OCI-LY7 (cell line): ENCODE results near the gene TPRA1. TPM values are rescaled to one million over a fixed set of nuclear protein-coding genes. Genes with fewer than 3 reads are reported as not detected.

Source experiments
- BruUV-seq: library from RNA; stranded (reverse); fragments of 400-500 nt; replicated peaks from 2 replicates; lab custom pipeline; 2021; lab: Mats Ljungman, UMichigan
- CTCF ChIA-PET: fragments of 300-600 bp; sonication (Branson Sonifier 250); formaldehyde crosslinking; loops from one replicate; lab custom pipeline; 2022; ENCODE audit warnings: antibody characterized with exemption; ENCODE audit not compliant: unreplicated experiment; lab: Charles Lee
- POLR2A ChIA-PET: fragments of 300-600 bp; sonication (Branson Sonifier 250); formaldehyde crosslinking; loops from one replicate; lab custom pipeline; 2022; ENCODE audit warnings: antibody characterized with exemption; lab: Charles Lee
- DNase-seq: peaks from one replicate; pipeline ENCODE4 v3.0.0-alpha.2; 2015; ENCODE audit warnings: low spot score
- H2AFZ ChIP-seq: fragments of 200-600 bp; sonication (generic), shearing (Covaris generic); 2 replicates; pipeline ENCODE4 v1.6.1; 2014; ENCODE audit warnings: mild to moderate bottlenecking, antibody characterized with exemption, low read length, moderate library complexity
- H3K27ac ChIP-seq: fragments of 200-600 bp; sonication (generic); 2 replicates; pipeline ENCODE4 v1.5.1; 2014; ENCODE audit warnings: mixed run types, low read depth, mild to moderate bottlenecking, moderate library complexity, low read length, inconsistent platforms; ENCODE audit not compliant: poor library complexity, severe bottlenecking
- H3K36me3 ChIP-seq: fragments of 200-600 bp; sonication (generic); 2 replicates; pipeline ENCODE4 v1.6.1; 2014; ENCODE audit warnings: mild to moderate bottlenecking, antibody characterized with exemption, low read length, moderate library complexity, mixed read lengths; ENCODE audit not compliant: insufficient read depth
- H3K4me1 ChIP-seq: fragments of 200-600 bp; sonication (generic); 2 replicates; pipeline ENCODE4 v1.5.1; 2014; ENCODE audit warnings: mild to moderate bottlenecking, low read length; ENCODE audit not compliant: insufficient read depth, poor library complexity, severe bottlenecking
- H3K4me2 ChIP-seq: fragments of 200-600 bp; sonication (generic); 2 replicates; pipeline ENCODE4 v1.6.1; 2014; ENCODE audit warnings: mild to moderate bottlenecking, low read length
- H3K4me3 ChIP-seq: fragments of 200-600 bp; sonication (generic); 2 replicates; pipeline ENCODE4 v1.5.1; 2014; ENCODE audit warnings: mild to moderate bottlenecking, low read depth, low read length; ENCODE audit not compliant: poor library complexity, severe bottlenecking
- H3K79me2 ChIP-seq: fragments of 200-600 bp; sonication (generic); 2 replicates; pipeline ENCODE4 v1.6.1; 2016; ENCODE audit warnings: low read depth, mild to moderate bottlenecking, low read length, moderate library complexity, mixed read lengths; ENCODE audit not compliant: insufficient read depth
- H3K9me2 ChIP-seq: fragments of 200-600 bp; sonication (generic); 2 replicates; pipeline ENCODE4 v1.6.1; 2016; ENCODE audit warnings: mild to moderate bottlenecking, low read length, mixed read lengths; ENCODE audit not compliant: insufficient read depth
- H3K9me3 ChIP-seq: fragments of 200-600 bp; sonication (generic); 2 replicates; pipeline ENCODE4 v1.6.1; 2014; ENCODE audit warnings: mild to moderate bottlenecking, mixed run types, low read length, mixed read lengths
- H4K20me1 ChIP-seq: fragments of 200-600 bp; sonication (generic); 2 replicates; pipeline ENCODE4 v1.6.1; 2014; ENCODE audit warnings: mild to moderate bottlenecking, antibody characterized with exemption, low read length, moderate library complexity, mixed read lengths; ENCODE audit not compliant: insufficient read depth
- EZH2phosphoT487 ChIP-seq: fragments of 200-600 bp; sonication (generic); IDR thresholded peaks from 2 replicates; pipeline ENCODE4 v1.6.1; 2018; ENCODE audit warnings: low read depth, borderline replicate concordance, mild to moderate bottlenecking, mixed run types, antibody characterized with exemption, low read length, moderate library complexity, mixed read lengths
- intact Hi-C: fragments of 100-400 bp; cut with micrococcal nuclease; formaldehyde crosslinking; loops from one replicate; pipeline ENCODE4 v1.10.0; 2022; ENCODE audit not compliant: unreplicated experiment
- total RNA-seq, 2 experiments: library from RNA; depleted of rRNA in 1 of 2; stranded (reverse); fragments of >200 nt in 1 of 2; shearing (Covaris generic) in 1 of 2; gene quantifications; 2 replicates each; pipeline ENCODE4 v1.2.3, GENCODE V29; 2014 to 2022
- TF ChIP-seq, protein P1 (sequence below): fragments of 200-600 bp; sonication (generic); conservative IDR thresholded peaks from 2 replicates; pipeline ENCODE4 v1.5.1; 2014; ENCODE audit warnings: mild to moderate bottlenecking, antibody characterized with exemption, low read length, moderate library complexity, mixed read lengths

TPRA1 gene
- total RNA-seq, 2 experiments from 2014 or later, result 32.3 to 51.4 TPM

GRCh38 chr3:127535901-127536829, 54.4 kb downstream of the TPRA1 start:
- BruUV-seq, result no TSS peak
- CTCF ChIA-PET, result no interaction called here
- no peaks in the 10 kb centered on the region for H3K79me2 ChIP-seq

GRCh38 chr3:127535106-127535785, 55.3 kb downstream of the TPRA1 start:
- POLR2A ChIA-PET, result no interaction called here

More at GRCh38 chr3:127535901-127536829, 54.4 kb downstream of the TPRA1 start:
- no peaks in the 10 kb centered on the region for H4K20me1 ChIP-seq
- intact Hi-C loops, result no loop called here
- no peak overlapping the region for H2AFZ ChIP-seq
- TF ChIP-seq, protein P1, sequence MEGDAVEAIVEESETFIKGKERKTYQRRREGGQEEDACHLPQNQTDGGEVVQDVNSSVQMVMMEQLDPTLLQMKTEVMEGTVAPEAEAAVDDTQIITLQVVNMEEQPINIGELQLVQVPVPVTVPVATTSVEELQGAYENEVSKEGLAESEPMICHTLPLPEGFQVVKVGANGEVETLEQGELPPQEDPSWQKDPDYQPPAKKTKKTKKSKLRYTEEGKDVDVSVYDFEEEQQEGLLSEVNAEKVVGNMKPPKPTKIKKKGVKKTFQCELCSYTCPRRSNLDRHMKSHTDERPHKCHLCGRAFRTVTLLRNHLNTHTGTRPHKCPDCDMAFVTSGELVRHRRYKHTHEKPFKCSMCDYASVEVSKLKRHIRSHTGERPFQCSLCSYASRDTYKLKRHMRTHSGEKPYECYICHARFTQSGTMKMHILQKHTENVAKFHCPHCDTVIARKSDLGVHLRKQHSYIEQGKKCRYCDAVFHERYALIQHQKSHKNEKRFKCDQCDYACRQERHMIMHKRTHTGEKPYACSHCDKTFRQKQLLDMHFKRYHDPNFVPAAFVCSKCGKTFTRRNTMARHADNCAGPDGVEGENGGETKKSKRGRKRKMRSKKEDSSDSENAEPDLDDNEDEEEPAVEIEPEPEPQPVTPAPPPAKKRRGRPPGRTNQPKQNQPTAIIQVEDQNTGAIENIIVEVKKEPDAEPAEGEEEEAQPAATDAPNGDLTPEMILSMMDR, result no peak
- TF ChIP-seq EZH2phosphoT487, result no peak
- DNase-seq, result no peak
- H3K4me2 ChIP-seq, result no peak overlapping the region
- no peak overlapping the region for H3K4me3 ChIP-seq
- no peaks in the 10 kb centered on the region for H3K9me3 ChIP-seq
- no peaks in the 10 kb centered on the region for H3K36me3 ChIP-seq
- no peak overlapping the region for H3K27ac ChIP-seq
- no peaks in the 10 kb centered on the region for H3K9me2 ChIP-seq
- no peaks in the 10 kb centered on the region for H3K4me1 ChIP-seq
- POLR2A ChIA-PET, result interaction anchor here (0.6 kb wide), 1 partner anchor 1878 kb away, joined by 5 read pairs; no protein-coding TSS in a partner anchor

More at GRCh38 chr3:127535106-127535785, 55.3 kb downstream of the TPRA1 start:
- intact Hi-C loops, result no loop called here
- H3K4me3 ChIP-seq, result no peak overlapping the region
- no peaks in the 10 kb centered on the region for H3K9me3 ChIP-seq
- no peaks in the 10 kb centered on the region for H3K36me3 ChIP-seq
- no peaks in the 10 kb centered on the region for H3K9me2 ChIP-seq
- H3K4me2 ChIP-seq, result no peak overlapping the region
- H4K20me1 ChIP-seq, result no peaks in the 10 kb centered on the region
- no peak for TF ChIP-seq EZH2phosphoT487
- TF ChIP-seq, protein P1, result no peak
- CTCF ChIA-PET, result no interaction called here
- BruUV-seq, result no TSS peak
- no peaks in the 10 kb centered on the region for H3K4me1 ChIP-seq
- no peak for DNase-seq
- no peak overlapping the region for H2AFZ ChIP-seq
- no peak overlapping the region for H3K27ac ChIP-seq
- H3K79me2 ChIP-seq, result no peaks in the 10 kb centered on the region
